Measurements from ENCODE around the gene MYOM1. TPM values are rescaled to one million over a fixed set of nuclear protein-coding genes. Genes with fewer than 3 reads are reported as not detected.

The MYOM1 gene
- polyA plus RNA-seq, 3 donors, result 4.8 to 17.2 (median 5.1) TPM

DNA sequence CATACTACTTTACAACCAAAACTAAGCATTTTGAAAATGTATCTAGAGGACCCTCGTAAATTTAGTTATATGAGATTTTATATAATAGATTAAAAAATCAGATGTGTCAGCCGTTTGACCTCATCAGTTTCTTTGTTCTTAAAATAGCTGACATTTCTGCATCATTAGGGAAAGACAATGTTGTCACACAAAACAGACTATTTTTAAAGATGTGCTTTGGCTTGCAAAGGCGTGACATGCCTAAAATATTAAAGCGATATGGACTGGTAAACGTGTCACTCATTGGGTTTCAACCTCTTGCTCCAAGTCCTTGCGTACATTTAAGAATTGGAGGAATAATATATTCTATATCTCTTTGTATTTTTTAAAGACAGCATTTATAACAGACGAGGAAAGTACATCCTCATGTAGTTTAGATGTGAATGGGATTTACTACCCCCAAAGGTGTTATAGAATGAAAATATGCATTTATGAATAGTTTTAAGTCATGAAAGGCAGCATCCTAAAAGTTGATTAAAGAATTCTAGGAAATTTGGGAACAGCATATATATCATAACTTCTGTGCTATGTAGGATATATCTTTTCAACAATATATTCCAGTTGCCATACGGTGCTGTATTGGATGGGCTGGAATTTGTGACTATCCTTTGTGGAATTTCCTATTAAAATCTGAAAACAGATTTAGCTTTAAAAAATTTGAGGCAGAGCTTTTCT lies 31.6 kb upstream of the MYOM1 start:
- no peak overlapping the region for H3K27ac ChIP-seq (ENCODE audit: low read depth, low read length)
- 65 to 73% (median 69%) methylated on average over 8 of the region's 8 CpGs for WGBS, 3 donors

- 37 to 48% (median 37%) methylated on average over 6 of the region's 6 CpGs for WGBS, 3 donors
- no peak overlapping the region for H3K27ac ChIP-seq (ENCODE audit: low read depth, low read length)
Observed at GRCh38 chr18:3250237-3251107, 30.7 kb upstream of the MYOM1 start.

DNA sequence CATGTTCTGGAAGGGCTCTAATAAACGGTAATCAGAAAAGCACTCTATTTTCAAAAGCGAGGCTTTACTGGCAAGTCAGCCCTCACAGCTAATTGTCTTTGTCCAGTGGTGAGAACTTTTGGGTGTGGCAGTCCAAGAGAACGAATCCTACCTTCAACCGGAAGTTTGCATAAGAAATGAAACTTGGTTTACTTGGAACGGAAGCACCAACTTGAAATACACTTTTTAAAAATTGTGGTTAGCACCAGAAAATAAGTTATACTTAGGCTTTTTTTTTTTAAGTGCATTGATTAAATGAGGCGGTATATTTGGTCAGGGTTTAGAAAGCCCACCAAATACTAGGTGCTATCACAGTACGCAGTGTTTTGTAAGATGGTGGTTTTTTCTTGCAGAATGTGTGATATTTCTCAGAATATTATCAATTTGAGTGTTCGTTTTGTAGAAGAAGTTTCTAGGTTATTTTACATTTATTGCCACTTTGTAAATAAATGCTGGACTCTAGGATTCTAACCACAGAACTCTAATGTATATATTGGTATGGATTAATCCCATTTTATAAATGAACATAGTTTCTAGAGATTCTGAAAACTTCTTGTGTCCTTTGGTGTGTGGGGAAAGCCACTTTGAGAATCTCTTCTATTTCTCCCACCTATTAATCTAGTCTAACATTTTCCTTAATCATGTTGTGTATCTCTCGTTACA lies 29.0 kb upstream of the MYOM1 start:
- H3K27ac ChIP-seq (ENCODE audit: low read depth, low read length), result peak overlapping the region; percentile 26
- WGBS, 3 donors, result 7 to 15% (median 9%) methylated on average over 9 of the region's 9 CpGs

GRCh38 chr18:3248062-3248657 lies 28.4 kb upstream of the MYOM1 start:
- WGBS, 3 donors, result 0% methylated on average over 22 of the region's 22 CpGs
- peak overlapping the region; percentile 100 for H3K27ac ChIP-seq (ENCODE audit: low read depth, low read length)

- peak within 1 kb of the TSS; percentile 100 for H3K27ac ChIP-seq (ENCODE audit: low read depth, low read length)
- 0 to 1% (median 0%) methylated on average over 61 to 65 of the region's 65 CpGs for whole genome bisulfite sequencing, 3 donors
Observed at GRCh38 chr18:3247240-3248061, 27.7 kb upstream of the MYOM1 start, which contains the start of gene MYL12A. TSS of gene MYL12A (plus strand) at chr18:3247801. CDS start at chr18:3253248, 5,447 bp downstream.

DNA sequence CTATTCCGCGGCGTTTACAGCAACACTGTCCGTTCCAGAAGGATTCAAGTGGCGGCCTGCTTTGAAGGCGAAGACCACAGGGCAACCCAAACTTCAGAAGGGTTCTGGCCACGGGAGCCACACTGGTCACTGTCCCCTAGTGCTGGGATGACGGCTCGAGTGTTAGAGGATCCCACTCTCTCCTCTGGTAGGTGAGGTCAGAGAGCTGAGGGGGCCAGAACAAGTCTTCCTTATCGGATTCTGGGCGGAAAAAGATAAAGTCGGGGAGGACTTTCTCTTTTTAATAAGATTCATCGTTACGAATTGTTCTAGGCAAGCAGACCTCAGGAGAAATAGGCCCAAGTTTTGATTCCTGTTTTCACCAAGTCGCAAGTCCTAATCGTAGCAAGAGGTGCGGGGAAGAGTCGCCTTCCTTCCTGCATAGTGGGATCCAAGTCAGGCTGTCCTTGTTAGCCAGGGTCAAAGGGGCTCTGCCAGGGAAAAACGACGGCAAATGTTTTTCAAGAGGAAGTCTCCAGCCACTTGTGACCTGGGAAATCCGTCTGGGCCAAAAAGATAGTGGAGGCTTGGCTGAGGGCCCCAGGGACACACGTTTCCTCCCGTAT lies 27.0 kb upstream of the MYOM1 start:
- H3K27ac ChIP-seq (ENCODE audit: low read depth, low read length), result peak overlapping the region; percentile 56
- WGBS, 3 donors, result 10 to 22% (median 15%) methylated on average over 23 of the region's 23 CpGs

- peak overlapping the region; percentile 55 for H3K27ac ChIP-seq (ENCODE audit: low read depth, low read length)
- WGBS, 3 donors, result 4 to 6% (median 6%) methylated on average over 29 of the region's 29 CpGs
Observed at GRCh38 chr18:3245853-3246634, 26.3 kb upstream of the MYOM1 start.

- 48 to 73% (median 61%) methylated on average over 1 of the region's 1 CpG for WGBS, 3 donors
- H3K27ac ChIP-seq (ENCODE audit: low read depth, low read length), result no peak overlapping the region
Observed at GRCh38 chr18:3245185-3245564, 25.4 kb upstream of the MYOM1 start.

DNA sequence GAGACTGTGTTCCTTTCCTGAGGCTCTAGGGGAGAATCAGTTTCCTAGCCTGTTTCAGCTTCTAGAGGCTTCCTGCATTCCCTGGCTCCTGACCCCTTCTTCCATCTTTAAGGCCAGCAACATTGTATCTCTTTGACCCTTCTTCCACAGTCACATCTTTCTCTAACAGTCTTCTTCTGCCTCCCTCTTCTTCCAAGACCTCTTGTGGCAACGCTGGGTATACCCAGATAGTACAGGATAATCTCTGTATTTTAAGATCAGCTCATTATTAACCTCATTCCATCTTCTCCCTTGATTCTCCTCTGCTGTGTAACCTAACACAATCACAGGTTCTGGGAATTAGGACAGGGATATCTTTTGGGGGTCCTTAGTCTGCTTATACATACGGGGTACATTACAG lies 19.0 kb upstream of the MYOM1 start:
- H3K27ac ChIP-seq (ENCODE audit: low read depth, low read length), result no peak overlapping the region
- WGBS, 3 donors, result 89 to 95% (median 91%) methylated on average over 2 of the region's 2 CpGs

DNA sequence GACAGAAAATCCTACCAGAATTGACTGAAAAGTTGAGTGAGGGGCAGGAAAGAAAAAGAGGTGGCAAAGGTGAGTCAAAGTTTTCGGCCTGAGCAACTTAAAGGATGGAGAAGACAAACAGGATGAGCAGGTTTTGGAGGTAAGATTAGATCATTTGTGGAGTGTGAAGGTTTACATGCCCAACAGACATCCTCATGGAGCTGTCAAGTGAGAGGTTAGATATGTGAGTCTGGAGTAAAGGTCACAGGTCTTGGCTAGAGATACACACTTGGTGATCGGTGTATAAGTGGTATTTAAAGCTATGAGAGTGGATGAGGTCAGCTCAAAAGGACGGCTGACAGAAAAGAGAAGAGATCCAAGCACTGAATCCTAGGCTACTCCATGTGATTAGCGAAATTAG lies 16.7 kb upstream of the MYOM1 start:
- H3K27ac ChIP-seq (ENCODE audit: low read depth, low read length), result no peak overlapping the region
- WGBS, 3 donors, result 70 to 86% (median 85%) methylated on average over 4 of the region's 4 CpGs

- no peak overlapping the region for H3K27ac ChIP-seq (ENCODE audit: low read depth, low read length)
- 95 to 100% (median 97%) methylated on average over 2 of the region's 2 CpGs for WGBS, 3 donors
Observed at GRCh38 chr18:3235846-3236245, 16.1 kb upstream of the MYOM1 start.

DNA sequence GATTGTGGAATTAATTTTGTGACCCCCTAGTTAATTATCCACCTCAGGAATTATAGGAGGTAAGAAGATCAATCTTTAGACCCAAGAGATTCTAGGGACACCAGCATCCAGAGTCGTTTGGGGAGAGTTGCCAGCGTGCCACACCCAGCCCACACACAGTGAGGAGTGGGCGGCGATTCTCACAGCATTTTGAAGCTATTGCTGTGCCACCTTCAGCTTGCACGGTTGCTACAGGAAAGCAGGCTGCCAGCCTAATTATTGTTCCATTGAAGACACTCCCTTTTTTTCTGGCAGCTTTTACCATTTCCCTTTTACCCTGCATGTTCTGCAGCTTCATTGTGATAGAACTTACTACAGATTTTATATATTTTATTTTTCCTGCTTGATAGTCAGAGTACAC lies 14.7 kb upstream of the MYOM1 start:
- 50 to 57% (median 55%) methylated on average over 5 of the region's 5 CpGs for WGBS, 3 donors
- H3K27ac ChIP-seq (ENCODE audit: low read depth, low read length), result no peak overlapping the region

- no peak overlapping the region for H3K27ac ChIP-seq (ENCODE audit: low read depth, low read length)
- WGBS, 3 donors, result 46 to 92% (median 91%) methylated on average over 4 of the region's 4 CpGs
Observed at GRCh38 chr18:3233433-3234168, 13.8 kb upstream of the MYOM1 start.

DNA sequence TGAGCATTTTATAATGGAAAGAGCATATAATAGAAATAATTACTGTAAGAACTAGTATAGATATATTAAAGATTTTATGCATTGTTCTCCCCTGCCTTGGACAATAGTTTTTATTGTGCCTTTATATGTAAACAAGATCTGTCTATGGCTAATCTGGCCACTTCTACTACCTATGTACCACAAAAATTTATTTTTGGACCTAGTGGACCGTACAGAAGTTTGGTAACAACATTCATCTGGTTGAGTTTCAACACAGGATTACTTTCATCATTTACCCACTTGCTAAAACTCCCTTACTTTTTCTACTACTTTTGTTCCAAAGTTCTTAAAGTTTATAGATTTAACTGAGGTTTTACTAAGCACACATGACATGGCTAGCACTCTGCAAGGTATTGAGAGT lies 13.2 kb upstream of the MYOM1 start:
- no peak overlapping the region for H3K27ac ChIP-seq (ENCODE audit: low read depth, low read length)
- WGBS, 3 donors, result 50 to 90% (median 60%) methylated on average over 1 of the region's 1 CpG

GRCh38 chr18:3230401-3231334 lies 10.9 kb upstream of the MYOM1 start:
- H3K27ac ChIP-seq (ENCODE audit: low read depth, low read length), result no peak overlapping the region
- 82 to 90% (median 87%) methylated on average over 9 of the region's 9 CpGs for WGBS, 3 donors
